Parathyroid adenoma (tissue), 2 donors: ENCODE results near the gene PCSK2.

ENCODE experiments used
- H2AFZ ChIP-seq: fragments of 300-600 bp; sonication (generic); one replicate; pipeline ENCODE4 v1.7.0; 2017; ENCODE audit warnings: antibody characterized with exemption, mild to moderate bottlenecking
- H3K27ac ChIP-seq: fragments of 300-600 bp; sonication (generic); one replicate; pipeline ENCODE4 v1.7.0; 2017
- H3K27me3 ChIP-seq: fragments of 300-600 bp; sonication (generic); one replicate; pipeline ENCODE4 v1.7.0; 2017; ENCODE audit warnings: low read length; ENCODE audit not compliant: control insufficient read depth, insufficient read depth
- H3K36me3 ChIP-seq: fragments of 300-600 bp; sonication (generic); one replicate; pipeline ENCODE4 v1.7.0; 2017; ENCODE audit warnings: low read length; ENCODE audit not compliant: control insufficient read depth, insufficient read depth
- H3K4me1 ChIP-seq: fragments of 300-600 bp; sonication (generic); one replicate; pipeline ENCODE4 v1.7.0; 2017; ENCODE audit warnings: control low read depth
- H3K4me2 ChIP-seq: fragments of 300-600 bp; sonication (generic); one replicate; pipeline ENCODE4 v1.7.0; 2017; ENCODE audit warnings: low read length
- H3K4me3 ChIP-seq: fragments of 300-600 bp; sonication (generic); one replicate; pipeline ENCODE4 v1.7.0; 2017; ENCODE audit warnings: low read depth, low read length
- H3K79me2 ChIP-seq: fragments of 300-600 bp; sonication (generic); one replicate; pipeline ENCODE4 v1.7.0; 2017; ENCODE audit warnings: control low read depth
- H3K9ac ChIP-seq: fragments of 300-600 bp; sonication (generic); one replicate; pipeline ENCODE4 v1.7.0; 2017; ENCODE audit warnings: mild to moderate bottlenecking
- H3K9me3 ChIP-seq: fragments of 300-600 bp; sonication (generic); one replicate; pipeline ENCODE4 v1.7.0; 2017; ENCODE audit warnings: low read length; ENCODE audit not compliant: control insufficient read depth
- CTCF ChIP-seq: fragments of 300-600 bp; sonication (generic); IDR thresholded peaks from one replicate; pipeline ENCODE4 v1.7.0; 2017; ENCODE audit warnings: antibody characterized with exemption, mild to moderate bottlenecking
- donor health status: primary hyperparathyroidism.

The PCSK2 gene

DNA sequence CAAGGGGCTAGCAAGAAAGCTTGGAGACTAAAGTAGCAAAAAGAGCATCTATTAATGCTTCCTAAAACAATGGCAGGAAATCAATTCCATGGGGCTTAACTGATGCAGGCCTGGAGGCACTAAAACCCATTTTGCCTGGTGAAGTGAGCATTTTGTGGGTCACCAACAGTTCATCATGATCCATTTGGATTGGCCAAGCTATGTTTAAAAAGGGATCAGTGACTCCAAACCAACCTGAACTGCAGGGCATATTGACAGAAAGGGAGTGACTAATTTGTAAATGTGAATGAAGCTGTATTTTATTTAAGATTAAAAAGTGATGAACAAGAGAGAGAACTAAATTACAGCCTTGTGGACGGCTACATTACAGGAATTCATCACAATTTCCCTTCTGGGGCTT lies 132.0 kb downstream of the PCSK2 start:
- peaks cover 25% of the 10 kb centered on the region for H3K4me1 ChIP-seq
- H2AFZ ChIP-seq = no peak overlapping the region
- no peak overlapping the region for H3K27ac ChIP-seq
- H3K79me2 ChIP-seq = no peaks in the 10 kb centered on the region
- H3K36me3 ChIP-seq = no peaks in the 10 kb centered on the region
- no peak overlapping the region for H3K9ac ChIP-seq
- H3K9me3 ChIP-seq = no peaks in the 10 kb centered on the region
- no peak overlapping the region for H3K4me3 ChIP-seq
- H3K4me2 ChIP-seq = no peak overlapping the region
- TF ChIP-seq CTCF = no peak
- no peaks in the 10 kb centered on the region for H3K27me3 ChIP-seq

DNA sequence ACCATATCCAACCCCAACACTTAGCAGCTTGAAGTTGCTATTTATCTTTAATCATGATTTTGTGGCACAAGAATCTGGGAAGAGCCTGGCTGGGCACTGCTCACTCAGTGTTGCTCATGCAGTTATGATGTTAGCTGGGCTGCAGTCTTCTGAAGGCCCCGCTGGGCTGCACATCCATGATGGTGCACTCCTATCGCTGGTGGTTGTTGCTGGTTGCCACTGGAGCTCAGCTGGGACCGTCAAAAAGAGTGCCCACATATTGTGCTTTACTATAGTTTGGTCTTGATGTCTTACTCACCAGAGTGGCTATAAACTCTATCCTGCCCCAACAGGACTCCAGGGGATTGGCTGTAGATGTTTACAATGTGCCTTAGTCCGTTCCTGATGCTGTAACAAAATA lies 137.8 kb downstream of the PCSK2 start:
- Histone ChIP-seq H3K27me3 (no peaks in the 10 kb centered on the region), H3K4me3 (no peak overlapping the region), H3K9ac (no peak overlapping the region), H3K9me3 (no peaks in the 10 kb centered on the region), H3K4me1 (peaks cover 8% of the 10 kb centered on the region), H3K79me2 (no peaks in the 10 kb centered on the region), H3K27ac (no peak overlapping the region), H3K4me2 (no peak overlapping the region), H2AFZ (no peak overlapping the region), H3K36me3 (no peaks in the 10 kb centered on the region)
- TF ChIP-seq CTCF = no peak

DNA sequence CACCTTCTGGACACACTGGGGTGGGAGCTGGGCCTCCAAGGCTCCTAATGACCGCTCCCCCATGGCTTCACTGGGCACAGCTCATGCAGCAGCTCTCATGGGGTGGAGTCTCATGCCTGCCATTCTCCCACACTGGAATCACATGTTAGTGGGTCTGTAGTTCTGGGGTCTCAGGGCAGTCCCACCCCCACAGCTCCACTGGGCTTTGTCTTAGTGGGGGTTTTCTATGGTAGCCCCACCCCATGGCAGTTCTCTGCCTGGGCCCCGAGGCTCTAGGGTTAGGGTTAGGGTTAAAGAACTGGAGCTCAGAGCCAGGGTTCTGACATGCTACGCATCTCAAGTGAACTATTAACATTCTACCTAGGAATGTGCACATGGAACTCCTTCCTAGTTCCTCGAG lies 139.0 kb downstream of the PCSK2 start:
- Histone ChIP-seq H3K36me3 (no peaks in the 10 kb centered on the region), H3K4me3 (no peak overlapping the region), H3K27ac (no peak overlapping the region), H3K79me2 (no peaks in the 10 kb centered on the region), H3K9ac (no peak overlapping the region), H3K9me3 (no peaks in the 10 kb centered on the region), H3K27me3 (no peaks in the 10 kb centered on the region), H2AFZ (no peak overlapping the region), H3K4me2 (no peak overlapping the region), H3K4me1 (peaks cover 8% of the 10 kb centered on the region)
- no peak for TF ChIP-seq CTCF

DNA sequence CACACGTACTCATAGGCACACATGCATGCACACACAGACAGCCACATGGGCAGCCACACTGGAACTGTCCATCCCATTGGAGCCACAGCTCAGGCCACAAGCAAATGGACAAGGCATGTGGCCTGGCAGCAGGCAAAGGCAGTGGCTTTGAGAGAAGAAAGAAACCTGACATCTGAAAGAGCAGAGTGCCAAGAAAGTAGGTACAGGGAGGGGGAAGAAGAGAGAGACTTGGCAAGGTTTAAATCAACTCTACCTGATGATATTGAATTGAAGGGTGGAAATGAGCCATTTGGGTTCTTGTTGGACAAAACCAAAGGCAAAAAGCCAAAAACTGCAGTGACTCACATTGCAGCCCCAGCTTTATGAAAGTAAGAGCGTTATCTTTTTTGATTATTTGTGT lies 142.7 kb downstream of the PCSK2 start:
- Histone ChIP-seq H3K4me3 (no peak overlapping the region), H3K4me2 (no peak overlapping the region), H3K9ac (no peak overlapping the region), H3K79me2 (no peaks in the 10 kb centered on the region), H3K27ac (no peak overlapping the region), H3K27me3 (no peaks in the 10 kb centered on the region), H2AFZ (no peak overlapping the region), H3K9me3 (no peaks in the 10 kb centered on the region), H3K36me3 (no peaks in the 10 kb centered on the region), H3K4me1 (no peaks in the 10 kb centered on the region)
- TF ChIP-seq CTCF = no peak

DNA sequence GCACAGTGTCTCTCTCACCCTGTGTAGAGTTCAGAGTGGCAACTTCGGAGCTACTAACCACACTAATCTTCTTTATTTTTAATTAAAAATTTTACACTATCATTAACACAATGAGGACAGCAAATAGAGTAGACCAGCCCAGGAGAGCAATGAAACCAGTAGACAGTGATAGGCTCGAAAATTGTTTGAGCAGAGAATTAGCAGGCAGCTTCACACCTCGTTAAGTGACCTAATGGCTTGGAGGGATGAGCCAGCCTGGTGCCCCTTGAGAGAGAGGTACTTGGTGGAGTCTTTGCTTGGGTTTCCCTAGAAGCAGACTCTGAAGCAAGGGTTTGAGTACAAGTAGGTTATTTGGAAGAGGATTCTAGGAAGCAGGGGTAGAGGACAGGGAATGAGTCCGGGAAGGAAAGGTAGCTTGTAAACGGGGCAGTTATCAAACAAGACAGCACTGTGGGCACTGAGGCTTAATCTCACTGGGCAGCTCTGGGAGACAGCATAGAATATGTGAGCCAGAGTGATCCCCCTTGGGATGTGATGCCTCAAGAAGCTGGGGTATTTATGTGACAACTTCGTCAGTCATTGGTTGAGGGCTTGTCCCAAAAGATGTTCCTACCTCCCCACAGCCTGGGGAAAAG lies 146.1 kb downstream of the PCSK2 start:
- no peak for TF ChIP-seq CTCF

More for the DNA sequence above, 146.1 kb downstream of the PCSK2 start:
- no peaks in the 10 kb centered on the region for H3K9me3 ChIP-seq
- H3K79me2 ChIP-seq = no peaks in the 10 kb centered on the region
- H3K4me1 ChIP-seq = no peaks in the 10 kb centered on the region
- no peaks in the 10 kb centered on the region for H3K27me3 ChIP-seq
- no peak overlapping the region for H3K9ac ChIP-seq
- no peak overlapping the region for H3K4me3 ChIP-seq
- H3K36me3 ChIP-seq = no peaks in the 10 kb centered on the region
- no peak overlapping the region for H3K4me2 ChIP-seq
- no peak overlapping the region for H3K27ac ChIP-seq
- no peak overlapping the region for H2AFZ ChIP-seq
